ENCODE results near the gene TRAFD1.
A peak's percentile ranks its signal among the peaks of the same experiment; 100 is the strongest.

DNA sequence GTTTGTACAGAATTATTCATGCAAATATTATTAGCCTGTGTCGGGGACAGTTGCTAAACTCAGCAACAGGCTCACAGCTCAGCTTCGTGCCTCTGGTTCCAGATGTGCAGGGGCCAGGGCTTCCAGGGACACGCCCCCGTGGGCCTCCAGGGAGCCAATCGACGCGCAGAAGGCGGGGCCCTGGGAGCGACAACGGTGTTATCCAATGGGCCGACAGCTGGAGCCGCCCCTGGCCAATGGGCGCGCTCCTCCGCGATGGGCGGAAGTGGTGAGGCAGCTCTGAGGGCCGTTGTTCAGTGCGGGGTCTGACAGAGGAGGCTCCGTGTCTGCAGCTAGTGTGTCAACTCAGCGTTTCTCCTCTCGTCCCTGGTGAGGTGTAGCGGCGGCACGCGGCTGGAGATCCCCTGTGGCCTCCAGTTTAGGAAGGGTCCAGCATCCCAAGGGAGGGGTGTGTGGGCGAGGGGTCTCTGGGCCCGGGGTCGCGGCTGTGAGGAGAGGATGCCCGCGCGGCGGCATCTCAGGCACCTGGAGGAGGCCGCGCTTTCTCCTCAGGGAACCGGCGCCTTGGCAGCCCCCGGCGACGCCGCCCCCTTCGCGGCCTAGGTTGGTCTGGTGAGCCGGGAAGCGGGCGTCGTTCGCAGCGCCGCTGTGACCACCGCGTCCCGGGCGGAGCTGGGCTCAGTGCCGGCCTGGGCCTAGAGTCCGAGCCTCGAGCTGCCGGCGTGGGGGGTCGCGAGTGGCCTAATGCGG is at the start of gene TRAFD1:
- TF ChIP-seq CHCHD3 (CRISPR knock-in tag; IDR thresholded peaks at IDR 0.05) (no peak), SMC3 (conservative IDR thresholded peaks at IDR 0.05; ENCODE audit: insufficient read depth, low read depth, low read length) (no peak), EHMT2 (IDR thresholded peaks at IDR 0.05) (no peak), TBL1XR1 (IDR thresholded peaks at IDR 0.05; ENCODE audit: low read length in 2 of 2) (no peak), COPS2 (conservative IDR thresholded peaks at IDR 0.05) (no peak), BRCA1 (IDR thresholded peaks at IDR 0.05) (no peak), BRCA1 (CRISPR knock-in tag; IDR thresholded peaks at IDR 0.05) (no peak), POU5F1 (IDR thresholded peaks at IDR 0.05; ENCODE audit: borderline replicate concordance, low read depth, low read length, partially characterized antibody) (no peak), KAT7 (CRISPR knock-in tag; IDR thresholded peaks at IDR 0.05; ENCODE audit: borderline replicate concordance) (peak; percentile 28; the same call in 1 of the 2 replicates), TBP (optimal IDR thresholded peaks at IDR 0.05; ENCODE audit: low read depth, low read length) (peak; percentile 94)
- TF ChIP-seq, protein P1, sequence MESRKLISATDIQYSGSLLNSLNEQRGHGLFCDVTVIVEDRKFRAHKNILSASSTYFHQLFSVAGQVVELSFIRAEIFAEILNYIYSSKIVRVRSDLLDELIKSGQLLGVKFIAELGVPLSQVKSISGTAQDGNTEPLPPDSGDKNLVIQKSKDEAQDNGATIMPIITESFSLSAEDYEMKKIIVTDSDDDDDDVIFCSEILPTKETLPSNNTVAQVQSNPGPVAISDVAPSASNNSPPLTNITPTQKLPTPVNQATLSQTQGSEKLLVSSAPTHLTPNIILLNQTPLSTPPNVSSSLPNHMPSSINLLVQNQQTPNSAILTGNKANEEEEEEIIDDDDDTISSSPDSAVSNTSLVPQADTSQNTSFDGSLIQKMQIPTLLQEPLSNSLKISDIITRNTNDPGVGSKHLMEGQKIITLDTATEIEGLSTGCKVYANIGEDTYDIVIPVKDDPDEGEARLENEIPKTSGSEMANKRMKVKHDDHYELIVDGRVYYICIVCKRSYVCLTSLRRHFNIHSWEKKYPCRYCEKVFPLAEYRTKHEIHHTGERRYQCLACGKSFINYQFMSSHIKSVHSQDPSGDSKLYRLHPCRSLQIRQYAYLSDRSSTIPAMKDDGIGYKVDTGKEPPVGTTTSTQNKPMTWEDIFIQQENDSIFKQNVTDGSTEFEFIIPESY (CRISPR knock-in tag; IDR thresholded peaks at IDR 0.05), result no peak
- TF ChIP-seq, protein P2, sequence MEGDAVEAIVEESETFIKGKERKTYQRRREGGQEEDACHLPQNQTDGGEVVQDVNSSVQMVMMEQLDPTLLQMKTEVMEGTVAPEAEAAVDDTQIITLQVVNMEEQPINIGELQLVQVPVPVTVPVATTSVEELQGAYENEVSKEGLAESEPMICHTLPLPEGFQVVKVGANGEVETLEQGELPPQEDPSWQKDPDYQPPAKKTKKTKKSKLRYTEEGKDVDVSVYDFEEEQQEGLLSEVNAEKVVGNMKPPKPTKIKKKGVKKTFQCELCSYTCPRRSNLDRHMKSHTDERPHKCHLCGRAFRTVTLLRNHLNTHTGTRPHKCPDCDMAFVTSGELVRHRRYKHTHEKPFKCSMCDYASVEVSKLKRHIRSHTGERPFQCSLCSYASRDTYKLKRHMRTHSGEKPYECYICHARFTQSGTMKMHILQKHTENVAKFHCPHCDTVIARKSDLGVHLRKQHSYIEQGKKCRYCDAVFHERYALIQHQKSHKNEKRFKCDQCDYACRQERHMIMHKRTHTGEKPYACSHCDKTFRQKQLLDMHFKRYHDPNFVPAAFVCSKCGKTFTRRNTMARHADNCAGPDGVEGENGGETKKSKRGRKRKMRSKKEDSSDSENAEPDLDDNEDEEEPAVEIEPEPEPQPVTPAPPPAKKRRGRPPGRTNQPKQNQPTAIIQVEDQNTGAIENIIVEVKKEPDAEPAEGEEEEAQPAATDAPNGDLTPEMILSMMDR (IDR thresholded peaks at IDR 0.05 in 2 of 3, conservative IDR thresholded peaks at IDR 0.05 in 1 of 3; ENCODE audit: insufficient read depth in 2 of 3, low read depth in 1 of 3, low read length in 3 of 3), result no peak
